KMS-11 (cell line): ENCODE measurements around the gene RHOV.

ENCODE experiments used
- H2AFZ ChIP-seq: fragments of 200-600 bp; sonication (generic); 2 replicates; pipeline ENCODE4 v1.6.1; 2016; ENCODE audit warnings: antibody characterized with exemption, mixed run types, low read depth
- H3K27ac ChIP-seq: fragments of 200-600 bp; sonication (generic); 2 replicates; pipeline ENCODE4 v1.6.1; 2016; ENCODE audit warnings: mild to moderate bottlenecking, mixed run types
- H3K27me3 ChIP-seq: fragments of 200-600 bp; sonication (generic); 2 replicates; pipeline ENCODE4 v1.6.1; 2017; ENCODE audit warnings: mild to moderate bottlenecking, low read depth, mixed run types, moderate library complexity; ENCODE audit not compliant: insufficient read depth
- H3K36me3 ChIP-seq: fragments of 200-600 bp; sonication (generic); 2 replicates; pipeline ENCODE4 v1.6.1; 2017; ENCODE audit warnings: mild to moderate bottlenecking, mixed run types; ENCODE audit not compliant: insufficient read depth
- H3K4me1 ChIP-seq: fragments of 200-600 bp; sonication (generic); 2 replicates; pipeline ENCODE4 v1.6.1; 2016; ENCODE audit warnings: mild to moderate bottlenecking, low read depth, mixed run types; ENCODE audit not compliant: poor library complexity, severe bottlenecking
- H3K4me2 ChIP-seq: fragments of 200-600 bp; sonication (generic); 2 replicates; pipeline ENCODE4 v1.7.0; 2016; ENCODE audit warnings: mild to moderate bottlenecking, mixed run types
- H3K4me3 ChIP-seq: fragments of 200-600 bp; sonication (generic); IDR thresholded peaks from 2 replicates; pipeline ENCODE4 v1.6.1; 2017; ENCODE audit warnings: low read depth, low read length, mixed read lengths; ENCODE audit not compliant: insufficient read depth
- H3K79me2 ChIP-seq: fragments of 200-600 bp; sonication (generic); 2 replicates; pipeline ENCODE4 v1.6.1; 2016; ENCODE audit warnings: low read depth, mixed run types; ENCODE audit not compliant: insufficient read depth
- H3K9ac ChIP-seq: fragments of 200-600 bp; sonication (generic); 2 replicates; pipeline ENCODE4 v1.6.1; 2016; ENCODE audit warnings: mild to moderate bottlenecking, mixed run types
- H4K20me1 ChIP-seq: fragments of 200-600 bp; sonication (generic); 2 replicates; pipeline ENCODE4 v1.6.1; 2016; ENCODE audit warnings: mild to moderate bottlenecking, mixed run types; ENCODE audit not compliant: insufficient read depth
- CTCF ChIP-seq: fragments of 200-600 bp; sonication (generic); conservative IDR thresholded peaks from 2 replicates; pipeline ENCODE4 v1.6.1; 2017; ENCODE audit warnings: low read depth, mild to moderate bottlenecking, antibody characterized with exemption, low read length, moderate library complexity, mixed read lengths

RHOV gene

GRCh38 chr15:40873694-40874561, at the start of gene RHOV:
Gene RHOV (minus strand): TSS chr15:40874234. CDS start chr15:40874139, 95 bp downstream.
- no peak within 1 kb of the TSS for H3K27ac ChIP-seq

GRCh38 chr15:40923551-40923950, 49.5 kb upstream of the RHOV start:
- Histone ChIP-seq H3K4me2 (no peak overlapping the region), H3K27me3 (0 out of 2 replicates have a peak, but pooled peaks cover 5% of the 10 kb centered on the region), H3K27ac (no peak overlapping the region), H2AFZ (no peak overlapping the region), H3K4me3 (no peak overlapping the region), H3K4me1 (no peaks in the 10 kb centered on the region), H3K9ac (no peak overlapping the region), H4K20me1 (no peaks in the 10 kb centered on the region), H3K36me3 (no peaks in the 10 kb centered on the region), H3K79me2 (no peaks in the 10 kb centered on the region)
- no peak for TF ChIP-seq CTCF

More at GRCh38 chr15:40873694-40874561, at the start of gene RHOV:
- H3K9ac ChIP-seq: peak within 1 kb of the TSS; percentile 61; the same call in 1 of the 2 replicates
- H3K4me1 ChIP-seq: peaks cover 30% of the 10 kb centered on the region
- peak; percentile 37 for TF ChIP-seq CTCF
- H3K27me3 ChIP-seq: no peaks in the 10 kb centered on the region
- peak within 1 kb of the TSS; percentile 92 for H3K4me2 ChIP-seq
- H3K4me3 ChIP-seq: no peak within 1 kb of the TSS
- peak within 1 kb of the TSS; percentile 98 for H2AFZ ChIP-seq
- H4K20me1 ChIP-seq: no peaks in the 10 kb centered on the region
- no peaks in the 10 kb centered on the region for H3K36me3 ChIP-seq
- no peaks in the 10 kb centered on the region for H3K79me2 ChIP-seq

- no peak overlapping the region for H3K4me2 ChIP-seq
- H3K79me2 ChIP-seq: no peaks in the 10 kb centered on the region
- H3K4me1 ChIP-seq: no peaks in the 10 kb centered on the region
- H2AFZ ChIP-seq: no peak overlapping the region
- no peak overlapping the region for H3K4me3 ChIP-seq
- 0 out of 2 replicates have a peak, but pooled peaks cover 5% of the 10 kb centered on the region for H3K27me3 ChIP-seq
- no peaks in the 10 kb centered on the region for H4K20me1 ChIP-seq
- no peaks in the 10 kb centered on the region for H3K36me3 ChIP-seq
- H3K27ac ChIP-seq: no peak overlapping the region
- no peak overlapping the region for H3K9ac ChIP-seq
- no peak for TF ChIP-seq CTCF
These were observed 48.6 kb upstream of the RHOV start for GRCh38 chr15:40922608-40923005.

- Histone ChIP-seq H3K9ac (no peak overlapping the region), H3K4me2 (no peak overlapping the region), H3K27ac (no peak overlapping the region), H3K4me1 (no peaks in the 10 kb centered on the region), H4K20me1 (no peaks in the 10 kb centered on the region), H3K36me3 (no peaks in the 10 kb centered on the region), H3K79me2 (no peaks in the 10 kb centered on the region), H3K27me3 (0 out of 2 replicates have a peak, but pooled peaks cover 2% of the 10 kb centered on the region), H3K4me3 (no peak overlapping the region), H2AFZ (no peak overlapping the region)
- no peak for TF ChIP-seq CTCF
These were observed 48.0 kb upstream of the RHOV start for GRCh38 chr15:40921949-40922607.
